K562 treated with DMSO at 1 percent for 48 hours (cell line): ENCODE results near the gene BCAM. TPM values are rescaled to one million over a fixed set of nuclear protein-coding genes. Genes with fewer than 3 reads are reported as not detected.

Experiments
- total RNA-seq: library from RNA; unstranded; fragments of 300-600 nt; gene quantifications from 2 replicates; pipeline ENCODE4 v1.2.3, GENCODE V29; 2022; ENCODE audit warnings: low replicate concordance; ENCODE audit errors: extremely low read depth

The BCAM gene
- total RNA-seq: not detected in 2 replicates

GRCh38 chr19:44808463-44809371, at the start of gene BCAM:
Gene BCAM, plus strand, starts transcription at chr19:44809103. Its CDS starts 22 bp downstream, at chr19:44809125.

GRCh38 chr19:44777715-44778347, 31.1 kb upstream of the BCAM start, which contains the start of gene CBLC:
Gene CBLC, plus strand, starts transcription at chr19:44777890. Its CDS starts 42 bp downstream, at chr19:44777932.

GRCh38 chr19:44845612-44846454, 36.9 kb downstream of the BCAM start, which contains the start of gene NECTIN2:
Gene NECTIN2, plus strand, starts transcription at chr19:44846297. Its CDS starts 229 bp downstream, at chr19:44846526.

Other genes with a start within 250 kb of the BCAM start
- not detected in 2 replicates for gene IGSF23, start 195.5 kb upstream of the BCAM start, total RNA-seq
- not detected in 2 replicates for gene PVR, start 165.2 kb upstream of the BCAM start, total RNA-seq
- not detected in 2 replicates for gene CEACAM19, start 137.6 kb upstream of the BCAM start, total RNA-seq
- not detected in 2 replicates for gene CEACAM16, start 110.0 kb upstream of the BCAM start, total RNA-seq
- not detected in 2 replicates for gene BCL3, start 60.4 kb upstream of the BCAM start, total RNA-seq
- gene CBLC, start 31.2 kb upstream of the BCAM start, total RNA-seq: not detected in 2 replicates
- gene NECTIN2, start 37.2 kb downstream of the BCAM start, total RNA-seq: not detected in 2 replicates
- gene TOMM40, start 82.2 kb downstream of the BCAM start, total RNA-seq: not detected in 2 replicates
- gene APOE, start 96.7 kb downstream of the BCAM start, total RNA-seq: 593 and 1,577 TPM in 2 replicates
- not detected in 2 replicates for gene APOC1, start 105.5 kb downstream of the BCAM start, total RNA-seq
- not detected in 2 replicates for gene APOC4, start 133.1 kb downstream of the BCAM start, total RNA-seq
- gene APOC2, start 136.9 kb downstream of the BCAM start, total RNA-seq: not detected in 2 replicates
- not detected in 2 replicates for gene CLPTM1, start 146.3 kb downstream of the BCAM start, total RNA-seq
- gene RELB, start 192.4 kb downstream of the BCAM start, total RNA-seq: not detected in 2 replicates
- not detected in 2 replicates for gene CLASRP, start 229.9 kb downstream of the BCAM start, total RNA-seq